ENCODE data around the gene EBLN2. TPM values are rescaled to one million over a fixed set of nuclear protein-coding genes. Genes with fewer than 3 reads are reported as not detected.

Gene EBLN2
- total RNA-seq, 1 experiment from 2014 or later = 6.9 TPM

- Mint-ChIP-seq H3K36me3 (ENCODE audit: insufficient read depth, unreplicated experiment) (peaks cover 39% of the 10 kb centered on the region), H3K4me3 (ENCODE audit: unreplicated experiment) (no peak overlapping the region), H3K27me3 (ENCODE audit: insufficient read depth, unreplicated experiment) (no peaks in the 10 kb centered on the region), H3K27ac (ENCODE audit: unreplicated experiment) (no peak overlapping the region), H3K4me1 (ENCODE audit: low read depth, unreplicated experiment) (no peaks in the 10 kb centered on the region), H3K9me3 (ENCODE audit: unreplicated experiment) (no peaks in the 10 kb centered on the region)
- intact Hi-C loops (cut with micrococcal nuclease; ENCODE audit: unreplicated experiment) = no loop called here
- no TSS peak for BruUV-seq (replicated peaks)
- Histone ChIP-seq H3K9me3 (no peaks in the 10 kb centered on the region), H3K4me3 (ENCODE audit: low read depth, low read length) (no peak overlapping the region), H3K4me1 (no peaks in the 10 kb centered on the region), H3K36me3 (ENCODE audit: control insufficient read depth, insufficient read depth, low read length) (no peaks in the 10 kb centered on the region), H3K27me3 (replicated peaks; ENCODE audit: control insufficient read depth, insufficient read depth, low read length) (no peaks in the 10 kb centered on the region)
- no peak for DNase-seq
- no peak for TF ChIP-seq CTCF (IDR thresholded peaks at IDR 0.05; ENCODE audit: insufficient read depth in 1 of 2, low read depth in 1 of 2, low read length in 1 of 2, severe bottlenecking in 1 of 2, unreplicated experiment in 1 of 2)
- ChIA-PET CTCF (no interaction called here), POLR2A (no interaction called here)
Measured at GRCh38 chr3:73069775-73070444, 8.5 kb downstream of the EBLN2 start.

GRCh38 chr3:73070675-73071575, 9.5 kb downstream of the EBLN2 start:
- POLR2A ChIA-PET = no interaction called here
- CTCF ChIA-PET = no interaction called here
- H3K36me3 Mint-ChIP-seq (ENCODE audit: insufficient read depth, unreplicated experiment) = peaks cover 28% of the 10 kb centered on the region
- H3K4me1 ChIP-seq = no peaks in the 10 kb centered on the region
- H3K4me3 Mint-ChIP-seq (ENCODE audit: unreplicated experiment) = no peak overlapping the region
- intact Hi-C loops (cut with micrococcal nuclease; ENCODE audit: unreplicated experiment) = no loop called here
- H3K4me1 Mint-ChIP-seq (ENCODE audit: low read depth, unreplicated experiment) = no peaks in the 10 kb centered on the region
- H3K27me3 ChIP-seq (replicated peaks; ENCODE audit: control insufficient read depth, insufficient read depth, low read length) = no peaks in the 10 kb centered on the region
- no peak for TF ChIP-seq CTCF (IDR thresholded peaks at IDR 0.05; ENCODE audit: insufficient read depth in 1 of 2, low read depth in 1 of 2, low read length in 1 of 2, severe bottlenecking in 1 of 2, unreplicated experiment in 1 of 2)
- no peak for DNase-seq
- no TSS peak for BruUV-seq (replicated peaks)
- H3K27me3 Mint-ChIP-seq (ENCODE audit: insufficient read depth, unreplicated experiment) = no peaks in the 10 kb centered on the region
- no peaks in the 10 kb centered on the region for H3K9me3 ChIP-seq
- no peaks in the 10 kb centered on the region for H3K9me3 Mint-ChIP-seq (ENCODE audit: unreplicated experiment)
- H3K36me3 ChIP-seq (ENCODE audit: control insufficient read depth, insufficient read depth, low read length) = no peaks in the 10 kb centered on the region
- H3K4me3 ChIP-seq (ENCODE audit: low read depth, low read length) = no peak overlapping the region
- no peak overlapping the region for H3K27ac Mint-ChIP-seq (ENCODE audit: unreplicated experiment)

DNA sequence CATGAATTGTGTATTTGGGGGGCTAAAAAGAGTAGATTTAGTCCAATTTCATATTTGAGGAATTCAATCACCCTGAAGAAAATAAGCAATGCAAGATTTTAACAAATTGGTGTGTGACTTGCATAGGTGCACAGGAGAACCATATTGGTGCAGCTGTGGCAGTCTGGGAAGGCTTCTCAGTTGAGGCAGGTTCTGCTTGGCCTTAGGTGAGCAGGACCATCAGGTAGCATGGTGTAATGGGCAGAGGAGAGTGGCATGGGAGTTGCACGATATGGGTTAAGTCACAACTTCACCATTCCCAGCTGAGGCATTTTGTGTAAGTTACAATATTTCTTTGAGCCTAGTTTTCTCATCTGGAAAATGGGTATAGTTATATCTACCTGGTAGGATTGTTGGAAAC, 10.5 kb downstream of the EBLN2 start:
- no peaks in the 10 kb centered on the region for H3K36me3 ChIP-seq (ENCODE audit: control insufficient read depth, insufficient read depth, low read length)
- no peak overlapping the region for H3K4me3 ChIP-seq (ENCODE audit: low read depth, low read length)
- no peaks in the 10 kb centered on the region for H3K9me3 Mint-ChIP-seq (ENCODE audit: unreplicated experiment)
- H3K4me1 Mint-ChIP-seq (ENCODE audit: low read depth, unreplicated experiment) = no peaks in the 10 kb centered on the region
- peaks cover 22% of the 10 kb centered on the region for H3K36me3 Mint-ChIP-seq (ENCODE audit: insufficient read depth, unreplicated experiment)
- no peaks in the 10 kb centered on the region for H3K27me3 ChIP-seq (replicated peaks; ENCODE audit: control insufficient read depth, insufficient read depth, low read length)
- no peak for DNase-seq
- no peaks in the 10 kb centered on the region for H3K27me3 Mint-ChIP-seq (ENCODE audit: insufficient read depth, unreplicated experiment)
- intact Hi-C loops (cut with micrococcal nuclease; ENCODE audit: unreplicated experiment) = no loop called here
- BruUV-seq (replicated peaks) = no TSS peak
- CTCF ChIA-PET = no interaction called here
- no peak overlapping the region for H3K4me3 Mint-ChIP-seq (ENCODE audit: unreplicated experiment)
- H3K9me3 ChIP-seq = no peaks in the 10 kb centered on the region
- POLR2A ChIA-PET = no interaction called here
- H3K27ac Mint-ChIP-seq (ENCODE audit: unreplicated experiment) = no peak overlapping the region
- TF ChIP-seq CTCF (IDR thresholded peaks at IDR 0.05; ENCODE audit: insufficient read depth in 1 of 2, low read depth in 1 of 2, low read length in 1 of 2, severe bottlenecking in 1 of 2, unreplicated experiment in 1 of 2) = no peak
- H3K4me1 ChIP-seq = no peaks in the 10 kb centered on the region

Data from Caco-2 (cell line).